Stimulated activated naive B cell treated with anti-CD40 and anti-IgM and Interleukin-4, amounts not matched to agents 10 μg/mL and 1 μg/mL and 100 μg/mL, for 72 hours (primary cell): ENCODE results near the gene CWC22.
A peak's percentile ranks its signal among the peaks of the same experiment; 100 is the strongest.
"Not testable (repeated sequence)": the region's sequence is repeated elsewhere in the genome, so short reads cannot be mapped to it uniquely, and the experiment has no call there.

Experiments used
- ATAC-seq, 2 donors: fragments of 150-1000 bp; cut with Tn5 transposase; replicated peaks; 2 replicates each; pipeline ENCODE4 v1.10.0; 2021; ENCODE audit warnings: moderate library complexity in 1 of 2
- DNase-seq: peaks from one replicate; pipeline ENCODE4 v3.0.0; 2021
- H3K27ac Mint-ChIP-seq: one replicate; pipeline ENCODE4 v1.8.0; 2022; ENCODE audit warnings: mild to moderate bottlenecking, mixed read lengths
- H3K27me3 Mint-ChIP-seq, 2 donors: one replicate each; pipeline ENCODE4 v1.8.0; 2022; ENCODE audit warnings: mixed read lengths in 2 of 2
- H3K36me3 Mint-ChIP-seq, 2 donors: one replicate each; pipeline ENCODE4 v1.8.0; 2022; ENCODE audit warnings: mixed read lengths in 2 of 2, mild to moderate bottlenecking in 1 of 2
- H3K4me1 Mint-ChIP-seq, 2 donors: one replicate each; pipeline ENCODE4 v1.8.0; 2022; ENCODE audit warnings: mixed read lengths in 2 of 2, mild to moderate bottlenecking in 1 of 2
- H3K4me3 Mint-ChIP-seq, 2 donors: one replicate each; pipeline ENCODE4 v1.8.0; 2022; ENCODE audit warnings: mild to moderate bottlenecking in 2 of 2, mixed read lengths in 2 of 2, moderate library complexity in 1 of 2
- H3K9me3 Mint-ChIP-seq, 2 donors: one replicate each; pipeline ENCODE4 v1.8.0; 2022; ENCODE audit warnings: mixed read lengths in 2 of 2, mild to moderate bottlenecking in 1 of 2

CWC22 gene

DNA sequence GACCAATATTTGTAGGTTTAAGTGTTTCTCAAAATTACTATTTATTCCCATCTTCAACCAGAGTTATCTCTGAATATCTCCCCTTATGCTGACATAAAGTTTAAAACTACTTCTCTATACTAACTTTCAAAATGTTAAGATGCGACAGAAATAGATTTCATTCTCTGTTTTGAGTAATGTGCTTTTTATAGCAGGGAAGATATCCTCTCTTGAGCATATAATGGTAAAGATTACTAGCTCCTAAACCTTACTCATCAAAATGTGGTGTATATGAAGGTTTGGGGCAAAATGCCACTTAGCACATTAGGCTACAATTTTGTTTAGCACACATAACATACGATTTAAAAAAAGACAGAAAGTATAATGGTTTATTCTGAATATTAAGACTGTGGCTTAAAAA lies 54.4 kb downstream of the CWC22 start:
- H3K27me3 Mint-ChIP-seq: no peaks in the 10 kb centered on the region
- no peak overlapping the region for H3K27ac Mint-ChIP-seq
- H3K36me3 Mint-ChIP-seq: peaks cover 30 to 48% of the 10 kb centered on the region in 2 donors
- peaks cover 10 to 16% of the 10 kb centered on the region in 2 donors for H3K4me1 Mint-ChIP-seq
- no peak overlapping the region for H3K4me3 Mint-ChIP-seq
- H3K9me3 Mint-ChIP-seq: no peaks in the 10 kb centered on the region
- ATAC-seq (peak in 1 of 2 donors; percentile 38), DNase-seq (no peak)

GRCh38 chr2:179951680-179952079 lies 55.4 kb downstream of the CWC22 start:
- Mint-ChIP-seq H3K4me1 (peaks cover 10 to 16% of the 10 kb centered on the region in 2 donors), H3K27me3 (no peaks in the 10 kb centered on the region), H3K9me3 (no peaks in the 10 kb centered on the region), H3K4me3 (no peak overlapping the region), H3K36me3 (peaks cover 30 to 46% of the 10 kb centered on the region in 2 donors), H3K27ac (no peak overlapping the region)
- DNase-seq: no peak
- no peak for ATAC-seq

GRCh38 chr2:179950391-179950790 lies 56.7 kb downstream of the CWC22 start:
- H3K27ac Mint-ChIP-seq: no peak overlapping the region
- peaks cover 32 to 49% of the 10 kb centered on the region in 2 donors for H3K36me3 Mint-ChIP-seq
- ATAC-seq: no peak

DNA sequence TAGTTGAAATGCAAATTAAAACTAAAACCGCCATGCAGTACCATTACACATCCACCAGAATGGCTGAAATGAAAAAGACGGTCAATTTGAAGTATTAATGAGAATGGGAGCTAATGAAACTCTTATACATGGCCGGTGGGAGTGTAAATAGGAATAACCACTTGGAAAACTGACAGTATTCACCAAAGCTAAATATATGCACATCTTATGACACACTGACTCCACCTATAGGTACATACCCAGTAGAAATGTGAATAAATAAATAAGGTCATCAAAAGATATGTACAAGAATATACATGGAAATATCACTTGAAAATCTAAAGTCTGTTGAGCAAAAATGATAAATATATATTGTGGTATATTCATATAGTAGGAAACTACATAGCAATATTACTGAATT lies 57.7 kb downstream of the CWC22 start:
- Mint-ChIP-seq H3K36me3 (peaks cover 35 to 51% of the 10 kb centered on the region in 2 donors), H3K27me3 (no peaks in the 10 kb centered on the region), H3K27ac (no peak overlapping the region), H3K4me3 (no peak overlapping the region), H3K4me1 (peaks cover 10 to 16% of the 10 kb centered on the region in 2 donors), H3K9me3 (no peaks in the 10 kb centered on the region)
- no peak for ATAC-seq
- DNase-seq: no peak

More at GRCh38 chr2:179950391-179950790, 56.7 kb downstream of the CWC22 start:
- DNase-seq: no peak
- no peaks in the 10 kb centered on the region for H3K27me3 Mint-ChIP-seq
- H3K4me1 Mint-ChIP-seq: peaks cover 10 to 16% of the 10 kb centered on the region in 2 donors
- no peak overlapping the region for H3K4me3 Mint-ChIP-seq
- no peaks in the 10 kb centered on the region for H3K9me3 Mint-ChIP-seq

DNA sequence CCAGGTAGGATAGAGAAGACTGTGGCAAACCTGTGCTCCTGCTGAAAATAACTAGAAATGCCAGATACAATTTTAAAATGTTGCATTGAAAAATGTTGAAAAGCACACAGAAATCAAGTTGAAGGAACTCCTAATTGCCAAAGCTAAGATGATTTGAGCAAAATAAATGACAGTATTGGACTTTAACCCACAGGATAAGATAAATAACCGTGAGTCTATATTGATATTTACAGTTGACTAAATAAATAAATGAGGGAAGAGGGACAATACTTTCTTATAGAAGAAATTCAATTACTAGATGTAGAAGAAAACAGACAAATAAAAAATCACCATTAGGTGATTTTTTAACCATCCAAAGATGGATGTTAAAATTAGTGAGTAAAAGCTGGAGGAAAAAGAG lies 59.0 kb downstream of the CWC22 start:
- ATAC-seq (no peak), DNase-seq (no peak)
- H3K36me3 Mint-ChIP-seq: peaks cover 30 to 43% of the 10 kb centered on the region in 2 donors
- no peak overlapping the region for H3K4me3 Mint-ChIP-seq
- H3K27me3 Mint-ChIP-seq: no peaks in the 10 kb centered on the region
- H3K4me1 Mint-ChIP-seq: peaks cover 10 to 16% of the 10 kb centered on the region in 2 donors
- H3K27ac Mint-ChIP-seq: no peak overlapping the region
- H3K9me3 Mint-ChIP-seq: no peaks in the 10 kb centered on the region

- ATAC-seq (no peak), DNase-seq (no peak)
- Mint-ChIP-seq H3K4me1 (peaks cover 7 to 16% of the 10 kb centered on the region in 2 donors), H3K9me3 (no peaks in the 10 kb centered on the region), H3K4me3 (no peak overlapping the region), H3K27me3 (no peaks in the 10 kb centered on the region), H3K27ac (no peak overlapping the region), H3K36me3 (peaks cover 30 to 47% of the 10 kb centered on the region in 2 donors)
Observed at GRCh38 chr2:179946810-179947615, 60.1 kb downstream of the CWC22 start.

- DNase-seq (no peak), ATAC-seq (no peak)
- H3K27me3 Mint-ChIP-seq: no peaks in the 10 kb centered on the region
- H3K4me3 Mint-ChIP-seq: no peak overlapping the region
- no peaks in the 10 kb centered on the region for H3K9me3 Mint-ChIP-seq
- peaks cover 2 to 9% of the 10 kb centered on the region in 2 donors for H3K4me1 Mint-ChIP-seq
- H3K27ac Mint-ChIP-seq: no peak overlapping the region
- peaks cover 28 to 44% of the 10 kb centered on the region in 2 donors for H3K36me3 Mint-ChIP-seq
Observed at GRCh38 chr2:179946346-179946745, 60.8 kb downstream of the CWC22 start.

- H3K27ac Mint-ChIP-seq: no peak overlapping the region
- peaks cover 0 to 1% of the 10 kb centered on the region in 2 donors for H3K9me3 Mint-ChIP-seq
- no peak overlapping the region for H3K4me3 Mint-ChIP-seq
- no peaks in the 10 kb centered on the region for H3K27me3 Mint-ChIP-seq
- no peaks in the 10 kb centered on the region for H3K4me1 Mint-ChIP-seq
- H3K36me3 Mint-ChIP-seq: peaks cover 16 to 35% of the 10 kb centered on the region in 2 donors
- DNase-seq (no peak), ATAC-seq (no peak)
Observed at GRCh38 chr2:179939259-179939658, 67.8 kb downstream of the CWC22 start.

DNA sequence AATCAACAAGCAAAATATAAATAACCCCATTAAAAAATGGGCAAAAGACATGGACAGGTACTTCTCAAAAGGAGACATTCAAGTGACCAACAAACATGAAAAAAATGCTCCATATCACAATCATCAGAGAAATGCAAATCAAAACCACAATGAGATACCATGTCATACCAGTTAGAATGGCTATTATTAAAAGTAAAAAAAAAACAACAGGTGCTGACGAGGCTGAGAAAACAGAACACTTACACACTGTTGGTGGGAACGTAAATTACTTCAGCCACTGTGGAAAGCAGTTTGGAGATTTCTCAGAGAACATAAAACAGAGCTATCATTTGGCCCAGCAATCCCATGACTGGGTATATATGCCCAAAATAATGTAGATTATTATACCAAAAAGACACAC lies 69.1 kb downstream of the CWC22 start:
- Mint-ChIP-seq H3K4me3 (no peak overlapping the region), H3K27me3 (no peaks in the 10 kb centered on the region), H3K27ac (no peak overlapping the region), H3K36me3 (peaks cover 23 to 44% of the 10 kb centered on the region in 2 donors), H3K9me3 (peaks cover 0 to 1% of the 10 kb centered on the region in 2 donors), H3K4me1 (no peaks in the 10 kb centered on the region)
- ATAC-seq (no peak), DNase-seq (no peak)

DNA sequence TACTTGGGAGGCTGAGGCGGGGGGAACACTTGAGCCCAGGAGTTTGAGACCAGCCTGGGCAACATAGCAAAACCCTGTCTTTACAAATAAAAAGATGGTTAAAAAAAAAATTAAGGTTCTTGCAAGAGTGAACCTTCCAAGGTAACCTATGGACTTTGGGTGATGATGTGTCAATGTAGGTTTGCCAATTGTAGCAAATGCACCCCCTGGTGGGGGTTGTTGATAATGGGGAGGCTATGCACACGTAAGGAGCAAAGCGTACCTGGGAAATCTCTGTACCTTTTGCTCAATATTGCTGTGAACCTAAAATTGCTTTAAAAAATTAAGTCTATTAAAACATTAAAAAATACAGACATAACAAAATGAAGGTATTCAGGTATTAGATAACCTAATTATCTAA lies 70.4 kb downstream of the CWC22 start:
- peaks cover 22 to 44% of the 10 kb centered on the region in 2 donors for H3K36me3 Mint-ChIP-seq
- no peaks in the 10 kb centered on the region for H3K4me1 Mint-ChIP-seq
- no peak for DNase-seq
- no peak overlapping the region for H3K27ac Mint-ChIP-seq
- H3K9me3 Mint-ChIP-seq: peaks cover 1% of the 10 kb centered on the region in 2 donors
- H3K4me3 Mint-ChIP-seq: no peak overlapping the region
- H3K27me3 Mint-ChIP-seq: no peaks in the 10 kb centered on the region
- ATAC-seq: peak; percentile 50 to 53

DNA sequence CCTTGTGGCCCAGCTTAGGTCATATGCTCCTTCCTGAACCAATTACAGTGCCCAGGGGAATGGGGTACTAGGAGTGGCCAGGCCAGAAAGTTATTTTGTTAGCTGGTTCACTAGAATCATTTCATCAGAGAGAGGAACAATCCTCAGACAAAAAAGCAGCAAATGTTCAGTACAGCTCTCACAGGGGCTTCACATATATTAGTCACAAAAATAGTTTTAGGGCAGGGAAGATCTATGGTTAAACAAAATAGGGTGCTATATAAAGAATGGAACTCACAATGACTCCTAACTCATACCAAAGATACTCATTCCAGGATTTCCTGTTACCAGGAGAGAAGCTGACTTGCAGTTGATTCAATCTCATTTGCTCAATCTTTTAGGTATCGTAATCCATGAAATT lies 71.0 kb downstream of the CWC22 start:
- H3K4me3 Mint-ChIP-seq: no peak overlapping the region
- no peak for DNase-seq
- no peak for ATAC-seq
- H3K36me3 Mint-ChIP-seq: peaks cover 24 to 44% of the 10 kb centered on the region in 2 donors
- no peak overlapping the region for H3K27ac Mint-ChIP-seq
- peaks cover 1 to 6% of the 10 kb centered on the region in 2 donors for H3K9me3 Mint-ChIP-seq
- H3K4me1 Mint-ChIP-seq: no peaks in the 10 kb centered on the region
- H3K27me3 Mint-ChIP-seq: no peaks in the 10 kb centered on the region

DNA sequence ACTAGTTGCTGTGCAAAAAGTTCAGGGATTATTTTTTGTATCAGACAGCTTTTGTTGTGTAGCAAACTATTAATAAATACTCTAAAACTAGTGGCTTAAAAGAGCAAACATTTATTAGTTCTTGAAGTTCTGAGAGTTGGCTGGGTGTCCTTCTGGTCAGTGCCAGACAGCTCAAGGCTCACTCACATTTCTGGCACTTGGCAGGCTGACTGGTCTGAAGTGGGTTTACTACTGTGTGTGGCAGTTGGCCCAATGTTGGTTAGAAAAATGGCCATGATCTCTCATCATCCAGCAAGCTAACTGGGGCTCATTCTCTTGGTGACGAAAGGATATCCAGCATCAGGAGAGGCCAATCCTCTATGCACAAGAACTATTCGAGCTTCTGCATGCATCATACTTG lies 74.3 kb downstream of the CWC22 start:
- Mint-ChIP-seq H3K27ac (no peak overlapping the region), H3K4me1 (no peaks in the 10 kb centered on the region), H3K36me3 (peaks cover 50 to 69% of the 10 kb centered on the region in 2 donors), H3K27me3 (no peaks in the 10 kb centered on the region), H3K4me3 (no peak overlapping the region), H3K9me3 (peaks cover 17 to 30% of the 10 kb centered on the region in 2 donors)
- no peak for DNase-seq
- ATAC-seq: no peak

DNA sequence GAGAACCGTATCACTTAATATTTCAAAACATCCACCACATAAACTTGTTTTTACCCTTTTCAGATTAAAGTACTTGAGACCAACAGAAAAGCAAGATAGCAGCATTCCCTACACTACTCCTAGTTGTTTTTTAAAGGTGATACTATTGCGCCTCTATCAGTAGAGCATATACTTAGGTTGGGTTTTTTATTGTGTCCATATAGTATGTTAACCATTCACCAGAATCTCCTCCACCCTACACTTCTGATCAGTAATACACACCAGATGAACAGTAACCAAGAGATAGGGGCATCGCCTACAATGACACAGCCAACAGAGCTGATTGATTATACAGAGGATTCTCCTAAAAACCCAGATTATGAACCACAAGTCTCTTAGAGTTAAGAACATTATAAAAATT lies 75.6 kb downstream of the CWC22 start:
- no peaks in the 10 kb centered on the region for H3K27me3 Mint-ChIP-seq
- ATAC-seq: no peak
- peaks cover 25 to 38% of the 10 kb centered on the region in 2 donors for H3K9me3 Mint-ChIP-seq
- no peaks in the 10 kb centered on the region for H3K4me1 Mint-ChIP-seq
- no peak for DNase-seq
- H3K4me3 Mint-ChIP-seq: no peak overlapping the region
- H3K36me3 Mint-ChIP-seq: peaks cover 59 to 76% of the 10 kb centered on the region in 2 donors
- H3K27ac Mint-ChIP-seq: no peak overlapping the region

DNA sequence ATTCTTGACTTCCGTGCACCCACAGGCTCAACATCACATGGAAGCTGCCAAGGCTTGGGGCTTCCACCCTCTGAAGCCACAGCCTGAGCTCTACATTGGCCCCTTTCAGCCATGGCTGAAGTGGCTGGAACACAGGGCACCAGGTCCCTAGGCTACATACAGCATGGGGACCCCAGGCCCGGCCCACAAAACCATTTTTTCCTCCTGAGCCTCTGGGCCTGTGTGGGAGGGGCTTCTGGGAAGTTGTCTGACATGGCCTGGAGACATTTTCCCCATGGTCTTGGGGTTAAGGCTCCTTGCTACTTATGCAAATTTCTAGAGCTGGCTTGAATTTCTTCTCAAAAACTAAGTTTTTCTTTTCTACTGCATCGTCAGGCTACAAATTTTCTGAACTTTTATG lies 77.1 kb downstream of the CWC22 start:
- not testable (repeated sequence) for ATAC-seq, H3K4me3 Mint-ChIP-seq, H3K27ac Mint-ChIP-seq, H3K27me3 Mint-ChIP-seq, H3K4me1 Mint-ChIP-seq, DNase-seq
- Mint-ChIP-seq H3K36me3 (peaks cover 61 to 76% of the 10 kb centered on the region in 2 donors), H3K9me3 (peaks cover 32 to 44% of the 10 kb centered on the region in 2 donors)

DNA sequence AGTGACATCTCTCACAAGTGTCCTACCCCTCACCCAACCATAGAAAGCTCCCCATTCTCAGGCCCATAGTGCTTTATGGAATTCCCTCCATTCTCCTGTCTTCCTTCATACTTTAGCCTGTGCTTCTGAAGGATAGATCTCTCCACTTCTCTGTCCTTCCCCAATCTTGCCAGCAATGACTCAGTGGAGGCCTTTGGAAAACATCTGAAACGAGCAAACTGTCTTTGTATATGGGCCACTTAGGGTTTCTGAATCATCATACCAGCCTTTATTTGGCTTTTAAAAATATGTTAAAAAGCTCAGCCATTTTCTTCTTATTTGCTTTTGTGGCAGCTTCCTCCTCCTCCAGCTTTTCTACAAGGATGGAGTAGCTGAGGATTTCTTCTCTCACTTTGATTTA lies 80.1 kb downstream of the CWC22 start:
- peaks cover 52 to 55% of the 10 kb centered on the region in 2 donors for H3K36me3 Mint-ChIP-seq

More for the DNA sequence above, 80.1 kb downstream of the CWC22 start:
- DNase-seq: no peak
- no peaks in the 10 kb centered on the region for H3K27me3 Mint-ChIP-seq
- no peak overlapping the region for H3K27ac Mint-ChIP-seq
- H3K9me3 Mint-ChIP-seq: peaks cover 32 to 44% of the 10 kb centered on the region in 2 donors
- no peak overlapping the region for H3K4me3 Mint-ChIP-seq
- ATAC-seq: no peak
- H3K4me1 Mint-ChIP-seq: no peaks in the 10 kb centered on the region
